ENCODE results near the gene TSHZ2.

TSHZ2 gene

GRCh38 chr20:53077373-53078205 is 105.4 kb downstream of the TSHZ2 start:
- no peak for TF ChIP-seq CREB1 (IDR thresholded peaks at IDR 0.05; ENCODE audit: low read depth)
- TF ChIP-seq EP300 (IDR thresholded peaks at IDR 0.05; ENCODE audit: borderline replicate concordance) = no peak
- TF ChIP-seq TAF1 (IDR thresholded peaks at IDR 0.05; ENCODE audit: low read depth) = no peak
- TF ChIP-seq FOXM1 (IDR thresholded peaks at IDR 0.05; ENCODE audit: borderline replicate concordance, low read depth) = no peak
- no peak for TF ChIP-seq CEBPB (IDR thresholded peaks at IDR 0.05)
- no peak for TF ChIP-seq YY1 (IDR thresholded peaks at IDR 0.05; ENCODE audit: low read depth)
- no peak for TF ChIP-seq TEAD4 (IDR thresholded peaks at IDR 0.05)
- no peak for TF ChIP-seq RAD21 (IDR thresholded peaks at IDR 0.05; ENCODE audit: low read depth)
- TF ChIP-seq NFIC (IDR thresholded peaks at IDR 0.05) = no peak
- TF ChIP-seq USF1 (IDR thresholded peaks at IDR 0.05) = no peak
- no peak for TF ChIP-seq EGR1 (IDR thresholded peaks at IDR 0.05)
- no peak for TF ChIP-seq ZBTB7A (IDR thresholded peaks at IDR 0.05; ENCODE audit: low read depth)
- TF ChIP-seq TCF12 (IDR thresholded peaks at IDR 0.05; ENCODE audit: low read depth) = no peak
- no peak for TF ChIP-seq REST (IDR thresholded peaks at IDR 0.05; ENCODE audit: low read depth)
- no peak for TF ChIP-seq MAX (IDR thresholded peaks at IDR 0.05)

GRCh38 chr20:53078761-53079160 is 106.6 kb downstream of the TSHZ2 start:
- TF ChIP-seq EP300 (IDR thresholded peaks at IDR 0.05; ENCODE audit: borderline replicate concordance) (no peak), MAX (IDR thresholded peaks at IDR 0.05) (no peak), TEAD4 (IDR thresholded peaks at IDR 0.05) (no peak), TCF12 (IDR thresholded peaks at IDR 0.05; ENCODE audit: low read depth) (no peak), CREB1 (IDR thresholded peaks at IDR 0.05; ENCODE audit: low read depth) (no peak), USF1 (IDR thresholded peaks at IDR 0.05) (no peak), FOXM1 (IDR thresholded peaks at IDR 0.05; ENCODE audit: borderline replicate concordance, low read depth) (no peak), EGR1 (IDR thresholded peaks at IDR 0.05) (no peak)

- no peak for TF ChIP-seq RAD21 (IDR thresholded peaks at IDR 0.05; ENCODE audit: low read depth)
- TF ChIP-seq CEBPB (IDR thresholded peaks at IDR 0.05) = no peak
- no peak for TF ChIP-seq TCF12 (IDR thresholded peaks at IDR 0.05; ENCODE audit: low read depth)
- TF ChIP-seq TAF1 (IDR thresholded peaks at IDR 0.05; ENCODE audit: low read depth) = no peak
- no peak for TF ChIP-seq NFIC (IDR thresholded peaks at IDR 0.05)
- TF ChIP-seq FOXM1 (IDR thresholded peaks at IDR 0.05; ENCODE audit: borderline replicate concordance, low read depth) = no peak
- no peak for TF ChIP-seq EGR1 (IDR thresholded peaks at IDR 0.05)
- no peak for TF ChIP-seq CREB1 (IDR thresholded peaks at IDR 0.05; ENCODE audit: low read depth)
- TF ChIP-seq REST (IDR thresholded peaks at IDR 0.05; ENCODE audit: low read depth) = no peak
- TF ChIP-seq ZBTB7A (IDR thresholded peaks at IDR 0.05; ENCODE audit: low read depth) = no peak
- TF ChIP-seq USF1 (IDR thresholded peaks at IDR 0.05) = no peak
- no peak for TF ChIP-seq MAX (IDR thresholded peaks at IDR 0.05)
- TF ChIP-seq YY1 (IDR thresholded peaks at IDR 0.05; ENCODE audit: low read depth) = no peak
- no peak for TF ChIP-seq EP300 (IDR thresholded peaks at IDR 0.05; ENCODE audit: borderline replicate concordance)
- TF ChIP-seq TEAD4 (IDR thresholded peaks at IDR 0.05) = no peak
These were observed 107.1 kb downstream of the TSHZ2 start for GRCh38 chr20:53079261-53079691.

GRCh38 chr20:53079828-53080686 is 107.9 kb downstream of the TSHZ2 start:
- TF ChIP-seq TCF12 (IDR thresholded peaks at IDR 0.05; ENCODE audit: low read depth) (no peak), TEAD4 (IDR thresholded peaks at IDR 0.05) (no peak), RAD21 (IDR thresholded peaks at IDR 0.05; ENCODE audit: low read depth) (no peak), FOXM1 (IDR thresholded peaks at IDR 0.05; ENCODE audit: borderline replicate concordance, low read depth) (no peak), EP300 (IDR thresholded peaks at IDR 0.05; ENCODE audit: borderline replicate concordance) (no peak), MAX (IDR thresholded peaks at IDR 0.05) (no peak), EGR1 (IDR thresholded peaks at IDR 0.05) (no peak), CEBPB (IDR thresholded peaks at IDR 0.05) (no peak), USF1 (IDR thresholded peaks at IDR 0.05) (no peak)

Data from Ishikawa (cell line).